GM21723 (cell line): ENCODE measurements around the gene THAP7.

Source experiments
- ATAC-seq: cut with Tn5 transposase; IDR thresholded peaks from one replicate; pipeline ENCODE4 v1.9.1; 2021; ENCODE audit warnings: mild to moderate bottlenecking, moderate library complexity; ENCODE audit not compliant: unreplicated experiment

The THAP7 gene

DNA sequence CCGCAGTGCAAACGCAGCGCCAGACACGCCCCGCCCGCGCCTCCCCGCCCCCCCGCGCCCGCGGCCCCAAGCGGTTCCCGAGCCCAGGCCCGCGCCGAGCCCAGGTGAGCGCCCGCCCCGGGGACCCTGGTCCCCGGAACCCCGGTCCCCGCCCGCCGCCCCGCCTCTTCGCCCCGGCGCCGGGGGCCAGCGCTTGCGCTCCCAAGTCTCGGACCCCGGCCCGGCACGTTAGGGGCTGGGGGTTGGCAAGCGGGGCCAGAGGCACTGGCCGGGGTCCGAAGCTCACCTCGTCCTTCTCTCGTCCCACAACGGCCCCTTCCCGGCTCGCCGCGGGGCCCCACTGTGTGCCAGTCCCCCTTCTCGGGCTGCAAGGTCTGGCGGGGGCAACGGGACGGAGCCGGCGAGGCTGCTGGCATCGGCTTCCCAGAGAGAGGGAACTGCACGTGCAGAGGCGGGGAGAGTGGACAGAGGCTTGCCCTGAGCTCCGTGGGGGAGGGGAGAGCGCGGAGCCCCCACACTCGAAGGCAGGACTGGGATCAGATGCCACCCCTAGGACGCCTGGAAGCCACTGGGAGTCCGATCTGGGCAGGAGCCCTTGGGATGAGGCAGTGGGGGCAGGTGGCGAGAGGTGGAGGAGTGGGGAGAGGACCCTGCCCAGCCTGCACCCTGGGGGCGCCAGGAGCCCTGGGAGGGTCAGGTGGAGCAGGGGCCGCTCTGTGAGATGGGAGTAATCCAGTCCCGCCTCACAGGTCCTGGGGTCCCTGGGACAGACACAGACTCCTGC, 36.6 kb downstream of the THAP7 start:
- no peak for ATAC-seq

DNA sequence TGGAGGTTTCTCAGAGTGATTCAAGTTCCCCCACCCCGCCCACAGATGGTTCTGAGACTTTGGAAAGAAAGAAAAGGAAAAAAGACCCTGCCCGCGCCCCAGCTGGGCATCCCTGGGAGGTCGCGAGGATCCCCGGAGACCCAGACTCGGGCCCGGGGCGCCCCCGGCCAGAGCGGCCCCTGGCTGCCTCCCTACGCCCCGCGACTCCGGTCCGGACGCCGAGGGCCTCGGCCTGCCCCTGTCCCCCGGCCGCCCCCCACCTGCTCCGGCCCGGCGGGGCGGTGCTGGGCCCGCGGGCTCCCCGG, 37.2 kb downstream of the THAP7 start:
- ATAC-seq, result no peak

- no peak for ATAC-seq
Measured at GRCh38 chr22:20964090-20964798, 37.7 kb downstream of the THAP7 start.

GRCh38 chr22:20963201-20964052, 38.5 kb downstream of the THAP7 start:
- no peak for ATAC-seq

DNA sequence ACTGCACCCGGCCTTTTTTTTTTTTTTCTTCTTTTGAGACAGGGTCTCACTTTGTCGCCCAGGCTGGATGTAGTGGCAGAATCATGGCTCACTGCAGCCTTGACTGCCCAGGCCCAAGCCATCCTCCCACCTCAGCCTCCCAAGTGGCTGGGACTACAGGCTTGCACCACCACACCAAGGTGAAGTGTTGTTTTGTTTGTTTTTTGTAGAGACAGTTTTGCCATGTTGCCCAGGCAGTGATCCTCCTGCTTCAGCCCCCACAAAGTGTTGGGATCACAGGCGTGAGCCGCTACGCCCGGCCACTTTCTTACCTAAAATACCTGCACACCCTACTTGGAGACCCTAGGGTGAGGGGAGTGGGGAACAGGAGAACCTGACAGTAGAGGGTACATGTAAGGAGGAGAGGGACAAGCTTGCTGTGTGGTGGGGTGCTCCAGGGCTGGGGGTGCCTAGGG, 39.4 kb downstream of the THAP7 start:
- no peak for ATAC-seq

DNA sequence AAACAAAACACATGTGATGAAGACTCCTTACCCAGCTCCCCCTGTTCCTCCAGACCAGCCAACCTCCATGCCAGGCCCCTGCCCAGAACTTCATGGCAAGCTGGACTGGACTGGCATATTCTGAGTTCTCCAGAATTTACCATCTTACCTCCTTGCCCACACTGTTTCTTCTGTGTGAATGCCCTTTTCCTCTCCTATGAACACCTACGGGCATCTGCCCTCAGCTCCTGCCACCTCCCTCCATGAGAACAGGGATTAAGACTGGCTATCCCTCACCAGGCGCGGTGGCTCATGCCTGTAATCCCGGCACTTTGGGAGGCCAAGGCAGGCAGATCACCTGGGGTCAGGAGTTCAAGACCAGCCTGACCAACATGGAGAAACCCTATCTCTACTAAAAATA, 41.3 kb downstream of the THAP7 start:
- no peak for ATAC-seq

DNA sequence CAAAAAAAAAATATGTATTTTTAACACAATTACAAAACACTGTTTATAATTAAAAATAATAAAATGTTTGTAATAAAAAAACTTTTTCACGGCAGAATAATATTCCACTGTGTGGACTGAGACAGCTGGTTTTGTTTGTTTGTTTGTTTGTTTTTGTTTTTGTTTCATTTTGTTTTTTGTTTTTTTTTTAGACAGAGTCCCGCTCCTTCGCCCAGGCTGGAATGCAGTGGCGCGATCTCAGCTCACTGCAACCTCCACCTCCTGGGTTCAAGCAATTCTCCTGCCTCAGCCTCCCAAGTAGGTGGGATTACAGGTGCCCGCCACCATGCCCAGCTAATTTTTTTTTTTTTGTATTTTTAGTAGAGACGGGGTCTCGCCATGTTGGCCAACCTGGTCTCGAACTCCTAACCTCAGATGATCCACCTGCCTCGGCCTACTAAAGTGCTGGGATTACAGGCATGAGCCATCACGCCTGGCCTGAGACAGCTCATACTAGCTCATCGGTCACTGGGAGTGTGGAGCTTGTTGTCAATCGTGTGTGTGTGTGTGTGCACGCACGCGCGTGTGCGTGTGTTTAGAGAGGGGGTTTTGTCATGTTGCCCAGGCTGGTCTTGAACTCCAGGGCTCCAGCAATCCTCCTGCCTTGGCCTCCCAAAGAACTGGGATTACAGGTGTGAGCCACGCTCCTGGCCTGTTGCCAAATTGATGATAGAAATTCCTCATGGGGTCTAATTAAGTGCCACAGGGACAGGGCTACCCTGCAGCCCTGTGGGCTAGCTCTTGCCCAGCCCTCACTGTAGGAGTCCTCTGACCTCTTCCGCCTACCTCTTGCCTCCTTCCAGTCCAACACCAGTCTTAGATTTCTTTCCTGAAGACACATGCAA, 42.1 kb downstream of the THAP7 start:
- ATAC-seq, result no peak

DNA sequence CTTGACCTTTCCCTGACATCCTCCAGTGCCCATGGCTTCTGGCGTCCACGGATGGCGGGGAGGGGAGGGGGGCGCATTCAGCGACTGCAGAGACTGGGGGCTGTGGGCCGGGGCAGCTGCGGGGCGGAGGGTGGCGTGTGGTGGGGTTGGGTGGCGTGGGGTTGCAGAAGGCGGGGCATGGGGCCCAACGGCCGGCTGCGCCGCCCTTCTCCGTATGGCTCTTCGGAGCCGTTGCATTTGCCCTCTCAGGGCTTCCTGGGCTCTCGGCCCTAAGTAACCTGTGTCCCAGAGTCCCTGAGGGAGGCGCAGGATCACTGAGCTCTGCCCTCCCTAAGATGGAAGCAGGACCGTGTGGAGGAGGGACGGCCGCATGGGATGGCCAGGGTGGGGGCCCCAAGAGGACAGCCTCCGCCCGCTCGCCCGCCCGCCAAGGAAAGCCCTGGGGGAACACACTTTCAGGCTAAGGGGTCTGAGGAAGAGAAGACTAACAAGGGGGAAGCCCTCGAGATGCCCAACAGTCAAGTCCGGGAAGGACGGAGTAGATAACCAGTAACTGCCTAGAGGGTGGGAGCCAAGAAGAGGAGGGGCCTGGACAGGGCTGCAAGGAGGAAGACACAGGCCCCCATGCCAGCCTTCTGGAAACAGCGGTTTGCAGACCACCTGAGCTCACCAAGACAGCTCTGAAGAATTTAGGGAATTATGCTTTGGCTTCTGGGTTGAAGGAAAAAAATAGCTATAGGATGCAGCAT, 44.1 kb downstream of the THAP7 start:
- ATAC-seq, result no peak

- ATAC-seq, result no peak
Measured at GRCh38 chr22:20957102-20957682, 44.7 kb downstream of the THAP7 start.

GRCh38 chr22:20956258-20957101, 45.4 kb downstream of the THAP7 start:
- no peak for ATAC-seq

GRCh38 chr22:20955548-20955947, 46.4 kb downstream of the THAP7 start:
- ATAC-seq, result no peak

DNA sequence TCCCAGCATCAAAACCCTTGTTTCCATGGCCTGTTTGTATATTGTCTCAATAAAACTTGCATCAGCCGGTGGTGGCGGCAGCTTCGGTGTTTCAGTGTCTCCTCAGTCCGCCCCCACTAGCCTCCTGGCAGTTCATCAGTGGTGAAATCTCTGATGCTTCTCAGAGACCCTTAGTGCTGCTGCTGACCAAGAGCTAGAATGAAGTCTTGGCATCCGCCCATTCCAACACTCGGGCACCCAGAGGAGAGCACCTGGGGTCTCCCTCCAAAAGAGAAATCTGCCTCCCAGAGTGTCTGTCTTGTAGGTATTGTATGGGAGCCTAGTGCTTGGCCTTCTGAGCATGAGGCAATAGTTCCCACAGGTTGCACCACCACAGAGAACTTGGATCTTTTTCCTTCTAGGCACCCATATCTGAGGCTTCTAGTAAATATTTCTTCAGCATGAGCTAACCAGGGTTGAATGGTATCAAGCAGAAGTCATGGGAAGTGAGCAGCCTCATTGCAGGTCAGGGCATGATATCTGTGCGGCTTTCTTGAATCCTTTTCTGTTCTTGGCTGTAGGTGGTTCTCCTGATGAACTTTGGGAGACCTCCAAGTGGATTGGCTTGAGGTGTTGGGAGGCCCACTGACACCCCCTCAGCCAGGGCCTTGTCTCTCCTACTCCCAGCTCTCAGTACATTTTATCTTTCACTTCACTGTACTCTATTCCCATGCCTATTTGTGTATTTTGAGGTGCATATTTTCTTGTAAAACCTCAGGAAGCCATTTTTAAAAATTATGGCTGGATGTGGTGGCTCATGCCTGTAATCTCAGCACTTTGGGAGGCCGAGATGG, 48.0 kb downstream of the THAP7 start:
- ATAC-seq, result no peak

- no peak for ATAC-seq
Measured at GRCh38 chr22:20953342-20953608, 48.6 kb downstream of the THAP7 start.

GRCh38 chr22:20952544-20953341, 49.2 kb downstream of the THAP7 start:
- no peak for ATAC-seq

DNA sequence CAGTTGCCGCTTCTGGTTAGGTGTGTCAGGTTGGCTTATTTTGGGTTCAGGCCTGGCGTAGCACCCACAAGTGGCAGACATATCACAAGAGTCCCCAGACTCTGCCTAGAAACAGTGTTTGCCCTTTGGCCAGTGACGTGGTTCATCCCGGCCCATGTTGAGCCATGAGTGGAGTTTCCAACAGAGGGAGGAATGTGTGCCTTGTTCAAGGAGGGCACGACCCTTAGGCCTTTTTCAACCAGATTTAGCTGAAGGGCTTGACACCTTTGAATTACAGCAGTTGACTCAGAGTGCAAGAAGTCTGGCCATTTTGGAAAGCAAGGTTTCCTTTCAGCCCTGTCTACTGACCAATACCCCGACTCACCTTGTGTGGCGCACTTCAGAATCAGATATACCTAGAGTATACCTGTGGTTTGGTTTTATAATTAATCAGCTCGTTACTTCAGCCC, 50.0 kb downstream of the THAP7 start:
- ATAC-seq, result no peak

- ATAC-seq, result no peak
Measured at GRCh38 chr22:20951151-20951931, 50.6 kb downstream of the THAP7 start.
